ENCODE results near the gene CCDC51. TPM values are rescaled to one million over a fixed set of nuclear protein-coding genes. Genes with fewer than 3 reads are reported as not detected.

The CCDC51 gene
- total and polyA plus RNA-seq, 2 of the 13 experiments (the other 11 are each of a cell fraction or from before 2014, with no cell fraction given), result 18.1 to 29.4 TPM

DNA sequence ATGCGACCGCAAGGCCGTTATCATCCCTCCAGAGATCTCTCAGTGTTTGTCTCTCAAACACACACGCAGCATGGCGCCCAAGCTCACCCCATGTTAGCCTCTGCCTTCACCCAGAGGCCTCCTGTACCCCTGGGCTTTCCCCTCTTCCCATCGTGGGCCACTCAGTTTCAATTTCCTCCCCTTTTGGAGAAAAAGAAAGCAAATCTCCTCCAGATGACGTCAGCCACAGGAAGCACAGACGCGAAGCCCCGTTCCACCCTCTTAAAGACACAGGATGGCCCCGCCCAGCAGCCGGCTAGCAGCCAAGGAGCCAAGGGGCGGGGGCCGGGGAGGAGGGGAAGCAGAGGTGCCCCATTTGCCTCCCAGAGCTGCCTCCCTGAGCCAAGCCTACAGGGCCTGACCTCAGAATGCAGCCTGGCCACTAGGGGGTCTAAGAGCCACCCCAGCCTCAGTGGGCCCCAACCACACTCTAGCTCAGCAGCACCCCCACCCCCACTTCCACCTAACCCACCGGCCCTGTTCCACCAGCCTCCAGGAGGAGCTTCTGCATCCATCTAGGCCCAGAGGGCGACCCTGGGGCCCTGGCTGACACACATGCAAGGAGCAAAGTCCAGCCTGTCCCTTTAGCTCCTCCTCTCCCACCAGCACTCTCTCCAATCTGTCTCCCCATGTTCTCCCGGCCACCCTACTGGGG is 33.2 kb upstream of the CCDC51 start (continued):
- TF ChIP-seq, protein P1, sequence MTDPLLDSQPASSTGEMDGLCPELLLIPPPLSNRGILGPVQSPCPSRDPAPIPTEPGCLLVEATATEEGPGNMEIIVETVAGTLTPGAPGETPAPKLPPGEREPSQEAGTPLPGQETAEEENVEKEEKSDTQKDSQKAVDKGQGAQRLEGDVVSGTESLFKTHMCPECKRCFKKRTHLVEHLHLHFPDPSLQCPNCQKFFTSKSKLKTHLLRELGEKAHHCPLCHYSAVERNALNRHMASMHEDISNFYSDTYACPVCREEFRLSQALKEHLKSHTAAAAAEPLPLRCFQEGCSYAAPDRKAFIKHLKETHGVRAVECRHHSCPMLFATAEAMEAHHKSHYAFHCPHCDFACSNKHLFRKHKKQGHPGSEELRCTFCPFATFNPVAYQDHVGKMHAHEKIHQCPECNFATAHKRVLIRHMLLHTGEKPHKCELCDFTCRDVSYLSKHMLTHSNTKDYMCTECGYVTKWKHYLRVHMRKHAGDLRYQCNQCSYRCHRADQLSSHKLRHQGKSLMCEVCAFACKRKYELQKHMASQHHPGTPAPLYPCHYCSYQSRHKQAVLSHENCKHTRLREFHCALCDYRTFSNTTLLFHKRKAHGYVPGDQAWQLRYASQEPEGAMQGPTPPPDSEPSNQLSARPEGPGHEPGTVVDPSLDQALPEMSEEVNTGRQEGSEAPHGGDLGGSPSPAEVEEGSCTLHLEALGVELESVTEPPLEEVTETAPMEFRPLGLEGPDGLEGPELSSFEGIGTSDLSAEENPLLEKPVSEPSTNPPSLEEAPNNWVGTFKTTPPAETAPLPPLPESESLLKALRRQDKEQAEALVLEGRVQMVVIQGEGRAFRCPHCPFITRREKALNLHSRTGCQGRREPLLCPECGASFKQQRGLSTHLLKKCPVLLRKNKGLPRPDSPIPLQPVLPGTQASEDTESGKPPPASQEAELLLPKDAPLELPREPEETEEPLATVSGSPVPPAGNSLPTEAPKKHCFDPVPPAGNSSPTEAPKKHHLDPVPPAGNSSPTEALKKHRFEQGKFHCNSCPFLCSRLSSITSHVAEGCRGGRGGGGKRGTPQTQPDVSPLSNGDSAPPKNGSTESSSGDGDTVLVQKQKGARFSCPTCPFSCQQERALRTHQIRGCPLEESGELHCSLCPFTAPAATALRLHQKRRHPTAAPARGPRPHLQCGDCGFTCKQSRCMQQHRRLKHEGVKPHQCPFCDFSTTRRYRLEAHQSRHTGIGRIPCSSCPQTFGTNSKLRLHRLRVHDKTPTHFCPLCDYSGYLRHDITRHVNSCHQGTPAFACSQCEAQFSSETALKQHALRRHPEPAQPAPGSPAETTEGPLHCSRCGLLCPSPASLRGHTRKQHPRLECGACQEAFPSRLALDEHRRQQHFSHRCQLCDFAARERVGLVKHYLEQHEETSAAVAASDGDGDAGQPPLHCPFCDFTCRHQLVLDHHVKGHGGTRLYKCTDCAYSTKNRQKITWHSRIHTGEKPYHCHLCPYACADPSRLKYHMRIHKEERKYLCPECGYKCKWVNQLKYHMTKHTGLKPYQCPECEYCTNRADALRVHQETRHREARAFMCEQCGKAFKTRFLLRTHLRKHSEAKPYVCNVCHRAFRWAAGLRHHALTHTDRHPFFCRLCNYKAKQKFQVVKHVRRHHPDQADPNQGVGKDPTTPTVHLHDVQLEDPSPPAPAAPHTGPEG (CRISPR knock-in tag; IDR thresholded peaks at IDR 0.05), result no peak
- TF ChIP-seq, protein P2, sequence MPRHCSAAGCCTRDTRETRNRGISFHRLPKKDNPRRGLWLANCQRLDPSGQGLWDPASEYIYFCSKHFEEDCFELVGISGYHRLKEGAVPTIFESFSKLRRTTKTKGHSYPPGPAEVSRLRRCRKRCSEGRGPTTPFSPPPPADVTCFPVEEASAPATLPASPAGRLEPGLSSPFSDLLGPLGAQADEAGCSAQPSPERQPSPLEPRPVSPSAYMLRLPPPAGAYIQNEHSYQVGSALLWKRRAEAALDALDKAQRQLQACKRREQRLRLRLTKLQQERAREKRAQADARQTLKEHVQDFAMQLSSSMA (CRISPR knock-in tag; IDR thresholded peaks at IDR 0.05), result no peak
- TF ChIP-seq ZNF12 (CRISPR knock-in tag; IDR thresholded peaks at IDR 0.05) (no peak), MED1 (CRISPR knock-in tag; IDR thresholded peaks at IDR 0.05) (no peak), ZNF350 (CRISPR knock-in tag; IDR thresholded peaks at IDR 0.05; ENCODE audit: borderline replicate concordance, low read depth) (peak; percentile 94), ZNF354B (CRISPR knock-in tag; IDR thresholded peaks at IDR 0.05) (peak; percentile 33; the same call in 1 of the 2 replicates), HOXA9 (CRISPR knock-in tag; IDR thresholded peaks at IDR 0.05; ENCODE audit: borderline replicate concordance) (no peak)
- TF ChIP-seq, protein P3, sequence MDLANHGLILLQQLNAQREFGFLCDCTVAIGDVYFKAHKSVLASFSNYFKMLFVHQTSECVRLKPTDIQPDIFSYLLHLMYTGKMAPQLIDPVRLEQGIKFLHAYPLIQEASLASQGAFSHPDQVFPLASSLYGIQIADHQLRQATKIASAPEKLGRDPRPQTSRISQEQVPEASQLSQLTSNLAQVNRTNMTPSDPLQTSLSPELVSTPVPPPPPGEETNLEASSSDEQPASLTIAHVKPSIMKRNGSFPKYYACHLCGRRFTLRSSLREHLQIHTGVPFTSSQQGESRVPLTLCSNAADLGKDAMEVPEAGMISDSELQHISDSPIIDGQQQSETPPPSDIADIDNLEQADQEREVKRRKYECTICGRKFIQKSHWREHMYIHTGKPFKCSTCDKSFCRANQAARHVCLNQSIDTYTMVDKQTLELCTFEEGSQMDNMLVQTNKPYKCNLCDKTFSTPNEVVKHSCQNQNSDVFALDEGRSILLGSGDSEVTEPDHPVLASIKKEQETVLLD (CRISPR knock-in tag; IDR thresholded peaks at IDR 0.05; ENCODE audit: low read depth), result no peak
- TF ChIP-seq, protein P4, sequence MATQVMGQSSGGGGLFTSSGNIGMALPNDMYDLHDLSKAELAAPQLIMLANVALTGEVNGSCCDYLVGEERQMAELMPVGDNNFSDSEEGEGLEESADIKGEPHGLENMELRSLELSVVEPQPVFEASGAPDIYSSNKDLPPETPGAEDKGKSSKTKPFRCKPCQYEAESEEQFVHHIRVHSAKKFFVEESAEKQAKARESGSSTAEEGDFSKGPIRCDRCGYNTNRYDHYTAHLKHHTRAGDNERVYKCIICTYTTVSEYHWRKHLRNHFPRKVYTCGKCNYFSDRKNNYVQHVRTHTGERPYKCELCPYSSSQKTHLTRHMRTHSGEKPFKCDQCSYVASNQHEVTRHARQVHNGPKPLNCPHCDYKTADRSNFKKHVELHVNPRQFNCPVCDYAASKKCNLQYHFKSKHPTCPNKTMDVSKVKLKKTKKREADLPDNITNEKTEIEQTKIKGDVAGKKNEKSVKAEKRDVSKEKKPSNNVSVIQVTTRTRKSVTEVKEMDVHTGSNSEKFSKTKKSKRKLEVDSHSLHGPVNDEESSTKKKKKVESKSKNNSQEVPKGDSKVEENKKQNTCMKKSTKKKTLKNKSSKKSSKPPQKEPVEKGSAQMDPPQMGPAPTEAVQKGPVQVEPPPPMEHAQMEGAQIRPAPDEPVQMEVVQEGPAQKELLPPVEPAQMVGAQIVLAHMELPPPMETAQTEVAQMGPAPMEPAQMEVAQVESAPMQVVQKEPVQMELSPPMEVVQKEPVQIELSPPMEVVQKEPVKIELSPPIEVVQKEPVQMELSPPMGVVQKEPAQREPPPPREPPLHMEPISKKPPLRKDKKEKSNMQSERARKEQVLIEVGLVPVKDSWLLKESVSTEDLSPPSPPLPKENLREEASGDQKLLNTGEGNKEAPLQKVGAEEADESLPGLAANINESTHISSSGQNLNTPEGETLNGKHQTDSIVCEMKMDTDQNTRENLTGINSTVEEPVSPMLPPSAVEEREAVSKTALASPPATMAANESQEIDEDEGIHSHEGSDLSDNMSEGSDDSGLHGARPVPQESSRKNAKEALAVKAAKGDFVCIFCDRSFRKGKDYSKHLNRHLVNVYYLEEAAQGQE (IDR thresholded peaks at IDR 0.05; ENCODE audit: borderline replicate concordance in 1 of 2, low read depth in 1 of 2, low read length in 2 of 2), result peak in 1 of 2 experiments; percentile 51; a peak in 1 of 4 replicates

Data from HepG2 (cell line).